ENCODE measurements around the gene ITM2B.
"Not testable (repeated sequence)": the region's sequence is repeated elsewhere in the genome, so short reads cannot be mapped to it uniquely, and the experiment has no call there.

The ITM2B gene

DNA sequence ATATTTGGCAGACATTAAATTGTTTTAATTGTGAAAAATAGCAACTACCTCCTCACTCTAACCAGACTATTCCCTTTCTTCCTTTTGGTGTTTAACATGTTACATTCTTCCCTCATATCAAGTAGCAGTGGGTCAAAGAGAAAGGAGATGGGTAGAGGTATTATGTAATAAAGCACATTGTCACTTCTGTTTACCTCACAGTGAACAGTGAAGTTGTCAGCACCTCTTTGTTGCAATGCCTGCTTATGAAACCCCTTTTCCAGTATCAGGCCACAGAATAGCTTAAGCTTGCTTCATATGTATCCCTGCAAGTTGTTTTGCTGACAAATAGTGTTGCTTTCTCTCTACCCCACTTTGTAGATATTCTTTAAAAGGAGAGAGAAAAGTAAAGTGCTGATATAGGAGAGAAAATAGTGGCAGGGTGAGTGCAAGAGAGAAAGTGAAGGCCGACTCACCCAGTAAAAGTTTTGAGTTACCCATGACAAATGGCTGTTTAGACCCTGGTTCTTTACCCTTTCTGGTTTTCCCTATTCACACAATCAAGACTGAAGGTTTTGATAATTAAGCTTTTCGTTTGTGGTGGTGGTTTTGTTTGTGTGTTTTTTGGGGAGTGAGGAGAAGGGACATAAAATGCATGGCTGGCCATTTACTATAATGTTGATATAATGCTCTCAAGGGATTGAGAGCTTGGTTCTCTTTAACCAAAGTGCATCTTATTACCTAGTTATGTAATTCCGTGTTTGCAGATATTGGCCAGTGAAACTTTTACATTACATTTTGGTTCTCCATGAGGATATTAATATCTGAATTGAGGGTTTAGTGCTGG, 3.7 kb downstream of the ITM2B start:
- H3K27ac ChIP-seq, result no peak overlapping the region
- in situ Hi-C loops (cut with HindIII; ENCODE audit: low pct_ligation_motif_present, low sequenced_read_pairs), result no loop called here
- H3K36me3 ChIP-seq (replicated peaks), result peaks cover 5% of the 10 kb centered on the region
- DNase-seq, result no peak
- TF ChIP-seq, protein P1, sequence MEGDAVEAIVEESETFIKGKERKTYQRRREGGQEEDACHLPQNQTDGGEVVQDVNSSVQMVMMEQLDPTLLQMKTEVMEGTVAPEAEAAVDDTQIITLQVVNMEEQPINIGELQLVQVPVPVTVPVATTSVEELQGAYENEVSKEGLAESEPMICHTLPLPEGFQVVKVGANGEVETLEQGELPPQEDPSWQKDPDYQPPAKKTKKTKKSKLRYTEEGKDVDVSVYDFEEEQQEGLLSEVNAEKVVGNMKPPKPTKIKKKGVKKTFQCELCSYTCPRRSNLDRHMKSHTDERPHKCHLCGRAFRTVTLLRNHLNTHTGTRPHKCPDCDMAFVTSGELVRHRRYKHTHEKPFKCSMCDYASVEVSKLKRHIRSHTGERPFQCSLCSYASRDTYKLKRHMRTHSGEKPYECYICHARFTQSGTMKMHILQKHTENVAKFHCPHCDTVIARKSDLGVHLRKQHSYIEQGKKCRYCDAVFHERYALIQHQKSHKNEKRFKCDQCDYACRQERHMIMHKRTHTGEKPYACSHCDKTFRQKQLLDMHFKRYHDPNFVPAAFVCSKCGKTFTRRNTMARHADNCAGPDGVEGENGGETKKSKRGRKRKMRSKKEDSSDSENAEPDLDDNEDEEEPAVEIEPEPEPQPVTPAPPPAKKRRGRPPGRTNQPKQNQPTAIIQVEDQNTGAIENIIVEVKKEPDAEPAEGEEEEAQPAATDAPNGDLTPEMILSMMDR (IDR thresholded peaks at IDR 0.05; ENCODE audit: low read depth, low read length, missing control alignments), result no peak
- H3K27me3 ChIP-seq (replicated peaks), result no peaks in the 10 kb centered on the region
- no peak overlapping the region for H3K4me3 ChIP-seq (ENCODE audit: low read depth, low read length)

DNA sequence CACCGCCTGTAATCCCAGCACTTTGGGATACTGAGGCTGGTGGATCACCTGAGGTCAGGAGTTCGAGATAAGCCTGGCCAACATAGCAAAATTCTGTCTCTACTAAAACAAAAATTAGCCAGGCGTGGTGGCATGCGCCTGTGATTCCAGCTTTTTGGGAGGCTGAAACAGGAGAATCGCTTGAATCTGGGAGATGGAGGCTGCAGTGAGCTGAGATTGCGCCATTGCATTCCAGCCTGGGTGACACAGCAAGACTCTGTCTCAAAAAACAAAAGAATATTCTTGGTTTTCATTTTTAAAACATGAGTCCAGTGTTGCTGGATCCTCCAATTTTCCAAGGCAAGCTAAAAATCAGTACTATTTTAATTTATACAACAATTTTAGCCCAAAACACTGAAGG, 6.4 kb downstream of the ITM2B start:
- H3K27me3 ChIP-seq (replicated peaks); H3K4me3 ChIP-seq (ENCODE audit: low read depth, low read length); H3K27ac ChIP-seq; H3K36me3 ChIP-seq (replicated peaks); DNase-seq; in situ Hi-C loops (cut with HindIII; ENCODE audit: low pct_ligation_motif_present, low sequenced_read_pairs): not testable (repeated sequence)

DNA sequence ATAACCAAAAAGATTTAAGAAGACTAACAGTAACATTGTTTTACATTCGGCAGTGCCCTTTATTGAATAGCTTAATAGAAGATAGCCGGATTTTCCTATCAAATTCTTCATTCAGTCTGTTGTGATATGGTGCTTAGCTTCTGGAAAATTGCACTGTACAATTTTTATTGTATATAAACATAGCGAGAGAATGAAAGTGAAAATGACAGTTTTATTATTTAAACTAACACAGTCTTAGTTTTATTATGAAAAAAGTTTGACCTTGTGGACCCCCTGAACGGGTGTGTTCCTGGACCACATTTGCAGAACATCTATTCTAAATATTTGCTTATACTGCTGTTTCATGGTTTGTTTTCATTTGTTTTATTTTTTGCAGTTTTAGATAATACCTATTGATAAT, 8.6 kb downstream of the ITM2B start:
- Histone ChIP-seq H3K4me3 (ENCODE audit: low read depth, low read length) (no peak overlapping the region), H3K27ac (no peak overlapping the region), H3K27me3 (replicated peaks) (no peaks in the 10 kb centered on the region), H3K36me3 (replicated peaks) (no peaks in the 10 kb centered on the region)
- in situ Hi-C loops (cut with HindIII; ENCODE audit: low pct_ligation_motif_present, low sequenced_read_pairs), result no loop called here
- TF ChIP-seq, protein P1 (IDR thresholded peaks at IDR 0.05; ENCODE audit: low read depth, low read length, missing control alignments), result no peak
- DNase-seq, result no peak

DNA sequence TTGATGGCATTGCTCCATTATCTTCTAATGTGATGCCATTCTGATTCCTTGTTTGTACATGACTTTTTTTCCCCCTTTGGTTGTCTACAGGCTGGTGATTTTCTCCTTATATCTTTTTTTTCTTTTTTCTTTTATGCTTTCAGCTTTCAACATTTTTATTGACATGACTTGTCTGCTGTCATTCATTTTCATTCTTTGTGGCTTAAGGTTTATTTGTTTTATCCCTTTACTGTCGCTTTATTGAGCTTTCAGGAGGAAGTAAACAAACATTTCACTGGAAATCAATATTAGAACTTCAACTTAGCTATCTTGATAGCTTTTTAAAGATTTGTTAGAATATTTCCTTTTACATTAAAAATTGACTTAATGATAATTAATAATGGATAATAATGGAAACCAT, 9.7 kb downstream of the ITM2B start:
- in situ Hi-C loops (cut with HindIII; ENCODE audit: low pct_ligation_motif_present, low sequenced_read_pairs), result no loop called here
- no peak for DNase-seq
- H3K27ac ChIP-seq, result no peak overlapping the region
- TF ChIP-seq, protein P1 (IDR thresholded peaks at IDR 0.05; ENCODE audit: low read depth, low read length, missing control alignments), result no peak
- no peaks in the 10 kb centered on the region for H3K36me3 ChIP-seq (replicated peaks)
- no peaks in the 10 kb centered on the region for H3K27me3 ChIP-seq (replicated peaks)
- no peak overlapping the region for H3K4me3 ChIP-seq (ENCODE audit: low read depth, low read length)

DNA sequence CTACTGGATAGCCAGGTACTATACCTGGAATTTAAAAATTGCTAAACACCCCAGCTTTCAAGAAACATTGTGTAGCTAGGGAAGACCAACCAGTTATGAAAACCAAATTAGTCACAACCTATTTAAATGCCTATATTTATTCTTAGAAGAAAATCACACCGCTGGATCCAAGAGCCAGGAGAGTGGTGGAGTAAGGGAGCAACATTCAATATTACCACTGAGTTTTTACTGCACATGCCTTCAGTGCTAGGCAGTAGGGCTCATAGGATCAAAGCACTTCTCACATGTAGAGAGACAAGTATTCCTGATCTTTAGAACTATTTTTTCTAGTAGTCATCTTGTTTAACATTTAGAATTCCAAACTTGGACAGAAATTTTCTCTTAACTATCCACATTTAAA, 11.2 kb downstream of the ITM2B start:
- no peak for DNase-seq
- in situ Hi-C loops (cut with HindIII; ENCODE audit: low pct_ligation_motif_present, low sequenced_read_pairs), result no loop called here
- no peaks in the 10 kb centered on the region for H3K27me3 ChIP-seq (replicated peaks)
- no peak overlapping the region for H3K27ac ChIP-seq
- H3K36me3 ChIP-seq (replicated peaks), result no peaks in the 10 kb centered on the region
- TF ChIP-seq, protein P1 (IDR thresholded peaks at IDR 0.05; ENCODE audit: low read depth, low read length, missing control alignments), result no peak
- no peak overlapping the region for H3K4me3 ChIP-seq (ENCODE audit: low read depth, low read length)

DNA sequence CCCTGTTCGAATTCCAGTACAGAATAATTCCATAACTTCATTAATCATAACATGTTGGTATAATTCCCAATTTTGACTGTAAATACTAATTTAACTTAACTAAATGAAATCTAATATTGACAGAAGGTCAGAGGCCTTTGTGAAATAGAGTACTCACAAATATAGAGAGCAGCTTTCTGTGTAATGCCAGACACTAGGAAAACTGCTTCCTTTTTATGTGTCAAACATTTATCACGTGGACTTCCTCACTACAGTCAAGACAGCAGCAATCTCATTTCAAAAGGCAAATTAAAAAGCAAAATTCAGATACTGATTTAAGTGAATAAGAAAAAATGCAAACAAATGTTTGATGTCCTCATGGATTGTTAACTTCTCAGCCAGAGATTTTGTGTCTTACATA, 13.1 kb downstream of the ITM2B start:
- in situ Hi-C loops (cut with HindIII; ENCODE audit: low pct_ligation_motif_present, low sequenced_read_pairs), result no loop called here

More for the DNA sequence above, 13.1 kb downstream of the ITM2B start:
- no peaks in the 10 kb centered on the region for H3K27me3 ChIP-seq (replicated peaks)
- no peak for DNase-seq
- H3K36me3 ChIP-seq (replicated peaks), result no peaks in the 10 kb centered on the region
- H3K4me3 ChIP-seq (ENCODE audit: low read depth, low read length), result no peak overlapping the region
- TF ChIP-seq, protein P1 (IDR thresholded peaks at IDR 0.05; ENCODE audit: low read depth, low read length, missing control alignments), result no peak
- H3K27ac ChIP-seq, result no peak overlapping the region

Data from brain microvascular endothelial cell (primary cell).